NCI-H2107 (cell line): ENCODE measurements around the gene BROX.
A peak's percentile ranks its signal among the peaks of the same experiment; 100 is the strongest.
"Not testable (repeated sequence)": the region's sequence is repeated elsewhere in the genome, so short reads cannot be mapped to it uniquely, and the experiment has no call there.

Experiments
- DNase-seq: peaks from one replicate; lab custom pipeline; 2025; lab: John Stamatoyannopoulos, UW

BROX gene, protein sequence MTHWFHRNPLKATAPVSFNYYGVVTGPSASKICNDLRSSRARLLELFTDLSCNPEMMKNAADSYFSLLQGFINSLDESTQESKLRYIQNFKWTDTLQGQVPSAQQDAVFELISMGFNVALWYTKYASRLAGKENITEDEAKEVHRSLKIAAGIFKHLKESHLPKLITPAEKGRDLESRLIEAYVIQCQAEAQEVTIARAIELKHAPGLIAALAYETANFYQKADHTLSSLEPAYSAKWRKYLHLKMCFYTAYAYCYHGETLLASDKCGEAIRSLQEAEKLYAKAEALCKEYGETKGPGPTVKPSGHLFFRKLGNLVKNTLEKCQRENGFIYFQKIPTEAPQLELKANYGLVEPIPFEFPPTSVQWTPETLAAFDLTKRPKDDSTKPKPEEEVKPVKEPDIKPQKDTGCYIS

DNA sequence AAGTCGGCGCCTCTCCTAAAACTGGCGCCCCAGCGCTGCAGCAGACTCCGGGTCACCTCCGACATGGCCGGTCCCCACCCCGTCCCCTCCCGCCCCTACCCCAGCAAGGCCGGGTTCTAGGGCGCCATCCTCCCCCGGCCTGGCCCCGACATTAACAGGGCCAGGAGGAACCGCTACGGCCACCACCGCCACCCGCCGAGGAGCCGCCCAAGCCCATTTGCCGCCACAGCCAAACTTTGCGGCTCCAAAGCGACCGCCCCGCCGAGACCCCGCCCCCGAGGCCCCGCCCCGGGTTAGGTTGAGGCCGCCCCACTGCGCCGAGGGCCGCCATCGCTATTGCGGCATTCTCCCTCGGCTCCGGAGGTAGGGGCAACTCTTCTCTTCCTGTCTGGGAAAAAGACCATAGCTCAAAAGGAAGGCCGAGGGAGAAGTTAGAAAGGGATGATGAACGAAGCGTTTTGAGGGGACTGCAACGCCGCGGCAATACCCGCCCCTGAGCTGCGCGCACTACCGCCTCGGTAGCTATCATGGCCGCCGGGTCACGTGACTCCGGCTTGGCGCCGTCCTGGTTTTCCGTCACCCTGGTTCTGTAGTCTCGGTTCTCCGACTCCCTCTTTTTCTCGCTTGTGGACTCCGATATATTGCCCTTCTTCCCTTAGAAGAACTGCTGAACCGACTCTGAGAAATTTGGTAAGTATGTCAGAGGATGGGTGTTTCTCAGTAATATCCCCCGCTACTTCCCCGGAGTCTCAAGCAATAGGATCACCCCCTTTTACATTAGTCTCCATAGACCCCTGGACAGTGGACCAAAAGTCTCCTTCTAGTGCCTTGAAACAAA lies at the start of gene BROX, which contains the start of gene AIDA:
Gene BROX (plus strand): TSS at position 312 of the 838 bp plus-strand sequence. CDS start 3,136 bp downstream, outside the sequence.
Gene AIDA (minus strand): TSS at position 239 of the 838 bp plus-strand sequence. CDS start 174 bp downstream, at position 65.
- peak; percentile 86 for DNase-seq

DNA sequence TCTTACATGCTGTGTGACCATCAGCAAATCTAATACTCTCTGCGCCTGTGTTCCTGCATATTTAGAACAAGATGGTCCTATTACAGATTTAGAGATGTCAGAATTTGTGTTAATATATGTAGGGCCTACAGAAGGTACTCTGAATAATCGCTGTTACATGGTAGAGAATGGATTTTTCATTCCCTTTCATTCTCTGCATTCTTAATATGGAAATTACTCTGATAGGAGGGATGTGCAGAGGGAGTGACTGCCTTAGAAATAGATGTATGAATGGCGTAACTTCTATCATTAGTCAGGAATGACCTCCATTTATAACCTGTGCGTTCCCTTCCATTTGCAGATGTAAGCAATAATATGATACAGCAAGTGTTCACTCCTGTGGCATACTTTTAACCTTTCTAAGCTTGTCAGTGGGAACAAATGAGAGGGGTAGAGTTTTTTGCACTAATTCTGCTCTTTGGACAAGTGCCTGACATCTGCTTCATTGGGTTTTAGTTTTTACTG lies 48.9 kb upstream of the BROX start:
- no peak for DNase-seq

DNA sequence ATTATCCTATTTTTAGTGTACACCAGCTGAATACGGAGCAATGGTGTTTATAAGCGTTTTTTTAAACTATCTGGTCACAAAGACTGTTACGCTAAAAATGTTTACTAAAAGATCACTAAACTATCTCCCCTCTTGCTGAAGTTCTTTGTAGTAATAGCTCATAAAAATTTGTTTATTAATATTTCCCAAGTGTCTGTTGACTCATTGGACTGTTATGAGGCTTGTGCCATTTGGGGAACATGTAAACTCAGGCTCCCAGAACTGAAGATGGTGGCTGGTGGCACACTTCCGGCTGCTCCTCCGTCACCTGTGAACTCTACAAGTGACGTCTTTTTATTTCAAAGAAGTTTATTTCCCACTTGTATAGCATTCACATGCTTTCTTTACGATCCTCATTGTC lies 46.4 kb upstream of the BROX start:
- DNase-seq: no peak

DNA sequence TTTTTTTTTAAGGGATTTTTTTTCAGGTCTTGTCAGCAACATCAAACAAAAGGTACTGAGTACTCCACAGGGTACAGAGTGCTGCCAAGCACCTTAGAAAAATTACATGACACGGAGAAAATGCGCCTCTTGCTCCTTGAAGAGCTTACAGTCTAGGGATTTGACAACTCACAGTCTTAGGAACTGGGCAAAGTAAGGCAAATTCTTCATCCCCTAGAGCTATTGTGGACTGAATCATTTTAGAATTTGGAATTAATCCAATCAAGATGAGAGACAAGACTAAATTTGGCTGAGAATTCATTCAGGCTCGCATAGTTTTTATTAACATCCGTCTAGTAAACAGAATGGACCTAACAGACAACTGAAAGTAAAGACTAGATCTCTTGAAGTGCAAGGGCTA lies 44.2 kb upstream of the BROX start:
- not testable (repeated sequence) for DNase-seq

DNA sequence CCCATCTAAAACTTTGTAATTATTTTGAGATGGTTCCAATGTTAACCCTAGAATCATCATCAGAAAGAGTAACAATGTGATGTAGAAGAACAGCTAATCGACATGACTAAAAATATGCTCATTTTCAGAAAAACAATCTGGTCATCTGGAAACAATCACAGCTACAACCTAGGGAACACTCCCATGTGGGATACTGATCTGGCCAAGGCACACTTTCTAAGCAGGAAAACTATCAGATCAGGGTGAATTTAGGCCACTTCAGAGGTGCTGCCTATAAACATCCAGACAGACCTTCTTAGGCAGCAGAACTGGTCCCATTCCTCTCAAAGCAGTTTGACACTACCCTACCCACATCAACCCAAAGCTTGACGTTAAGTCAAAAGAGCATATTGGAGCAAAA lies 43.3 kb upstream of the BROX start:
- not testable (repeated sequence) for DNase-seq

DNA sequence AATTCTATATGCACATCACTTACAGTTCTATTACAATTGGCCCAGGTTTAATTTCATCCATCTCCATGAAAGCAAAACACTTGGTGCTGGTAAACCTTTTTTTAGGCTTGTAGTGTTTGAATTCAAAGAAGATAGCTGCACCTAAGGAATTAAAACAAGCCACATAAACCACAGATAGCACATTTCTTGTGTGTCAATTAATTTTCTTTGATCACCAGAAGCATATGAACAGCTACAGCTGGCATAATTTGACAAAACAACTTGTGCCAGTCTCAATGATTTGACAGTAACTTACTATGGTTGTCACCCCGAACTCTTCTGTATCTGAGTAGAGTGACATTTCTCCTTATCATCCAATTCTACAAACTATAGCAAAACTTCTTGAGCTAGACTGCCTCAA lies 42.3 kb upstream of the BROX start:
- DNase-seq: no peak

DNA sequence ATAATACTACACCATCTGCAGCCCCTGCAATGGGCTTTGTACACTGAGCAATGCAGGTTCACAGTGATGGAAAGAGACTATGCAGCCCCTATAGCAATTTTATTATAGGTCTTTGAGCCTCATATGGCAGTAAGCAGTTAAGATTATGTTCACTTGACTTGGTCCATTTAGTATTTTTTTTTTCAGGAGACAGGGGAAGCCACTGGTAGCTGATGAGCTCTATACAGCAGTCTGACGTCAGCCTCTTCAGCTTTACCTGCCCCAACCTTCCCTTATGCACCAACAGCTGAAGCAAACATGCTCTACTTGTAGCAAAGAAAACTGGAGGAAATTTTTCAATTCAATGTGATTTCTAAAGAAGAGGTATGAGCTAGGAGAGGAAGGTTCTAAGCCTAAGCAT lies 32.3 kb upstream of the BROX start:
- DNase-seq: no peak

DNA sequence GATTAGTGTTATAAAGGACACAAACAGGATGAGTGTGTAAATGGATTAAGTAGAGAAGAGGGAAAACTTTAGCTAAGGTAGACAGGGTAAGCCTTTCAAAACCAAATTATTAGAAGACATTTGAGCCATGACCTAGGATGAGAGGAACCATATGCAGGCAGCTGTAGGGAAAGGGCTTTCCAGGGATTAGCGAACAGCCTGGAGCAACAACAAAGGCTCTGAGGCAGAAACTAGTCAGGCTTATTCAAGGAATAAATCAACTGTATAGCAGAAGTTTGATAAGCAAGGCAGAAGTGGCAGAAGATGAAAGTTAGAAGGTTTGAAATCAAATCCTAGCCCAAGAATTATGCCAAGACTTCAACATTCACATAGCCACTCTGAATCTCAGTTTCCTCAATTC lies 21.3 kb upstream of the BROX start:
- no peak for DNase-seq

DNA sequence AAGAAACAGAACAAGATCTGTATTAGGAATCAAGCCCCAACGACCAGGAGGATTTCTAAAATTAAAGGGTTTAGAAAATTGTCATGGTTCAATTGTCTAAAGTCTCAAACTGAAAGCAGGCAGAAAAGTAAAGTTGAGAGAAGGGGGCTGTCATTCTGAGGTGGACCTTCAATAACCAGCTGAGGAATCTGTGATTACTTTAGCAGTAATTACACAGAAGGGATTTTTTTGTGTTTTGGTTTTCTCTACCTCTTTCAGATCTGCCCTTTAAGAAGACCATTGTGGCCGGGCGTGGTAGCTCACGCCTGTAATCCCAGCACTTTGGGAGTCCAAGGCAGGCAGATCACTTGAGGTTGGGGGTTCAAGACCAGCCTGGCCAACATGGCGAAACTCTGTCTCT lies 17.4 kb upstream of the BROX start:
- DNase-seq: no peak

DNA sequence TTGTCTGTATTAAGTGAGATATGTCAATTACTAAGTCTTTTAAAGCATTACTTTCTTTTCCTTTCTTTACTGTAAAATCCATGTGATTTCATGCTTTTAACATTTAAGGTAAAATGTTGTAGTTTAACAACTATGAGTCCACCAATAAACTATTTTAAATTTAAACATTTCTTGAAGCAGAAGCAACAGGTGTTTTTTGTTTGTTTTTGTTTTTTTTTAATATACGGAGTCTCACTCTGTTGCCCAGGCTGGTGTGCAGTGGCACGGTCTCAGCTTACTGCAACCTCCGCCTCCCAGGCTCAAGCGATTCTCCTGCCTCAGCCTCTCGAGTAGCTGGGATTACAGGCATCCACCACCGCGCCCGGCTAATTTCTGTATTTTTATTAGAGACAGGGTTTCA lies 15.6 kb upstream of the BROX start:
- DNase-seq: no peak

DNA sequence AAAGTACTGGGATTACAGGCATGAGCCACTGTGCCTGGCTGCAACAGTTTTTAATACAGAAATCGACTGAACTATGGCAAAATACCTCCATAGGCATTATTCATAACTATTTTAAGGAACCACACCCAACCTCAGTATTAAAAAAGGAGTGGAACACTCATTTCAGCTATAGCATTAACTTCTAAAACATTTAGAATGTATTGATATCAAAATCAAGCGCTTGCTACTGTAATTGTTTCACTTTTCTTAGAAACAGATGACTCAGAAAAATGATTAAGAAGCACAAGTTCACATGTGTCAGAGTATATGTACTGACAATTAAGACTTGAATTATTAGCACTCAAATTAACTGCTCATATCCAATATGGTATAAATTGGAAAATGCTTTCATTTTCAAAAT lies 15.2 kb upstream of the BROX start:
- DNase-seq: no peak

DNA sequence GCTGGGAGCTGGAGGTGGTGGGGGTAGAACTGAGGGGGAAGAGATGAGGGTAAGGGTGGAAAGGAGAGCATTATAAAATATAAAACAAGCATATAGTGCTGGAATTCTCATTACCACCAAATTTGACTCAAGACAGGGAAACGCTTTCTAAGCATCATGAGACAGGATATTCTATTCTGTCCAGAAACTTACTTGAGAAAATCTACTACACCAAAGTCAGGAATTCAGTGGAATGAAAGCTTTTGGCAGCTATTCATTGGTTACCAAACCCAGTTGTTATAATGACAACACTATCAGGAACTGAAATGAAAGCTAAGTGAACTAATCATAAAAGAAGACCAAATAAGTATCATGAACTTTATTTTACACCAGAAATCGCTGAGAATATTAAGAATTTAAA lies 14.5 kb upstream of the BROX start:
- no peak for DNase-seq

DNA sequence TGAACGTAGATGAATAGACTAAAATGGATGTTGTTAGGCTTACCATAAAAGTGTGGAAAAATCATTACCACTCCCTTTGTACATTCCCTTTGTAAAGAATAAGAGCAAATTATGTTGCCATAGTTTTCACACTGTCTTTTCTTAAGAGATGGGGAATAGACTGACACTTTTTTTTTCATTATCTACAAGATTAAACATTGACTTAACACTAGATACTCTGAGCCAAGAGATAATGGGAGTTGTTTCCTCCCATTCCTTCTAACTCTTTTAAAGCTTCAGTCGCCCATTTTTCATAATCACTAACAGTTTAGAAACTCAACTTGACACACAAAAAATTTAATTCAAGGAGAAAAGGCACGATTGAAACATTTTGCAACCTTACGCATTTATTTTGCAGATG lies 10.2 kb upstream of the BROX start:
- no peak for DNase-seq

DNA sequence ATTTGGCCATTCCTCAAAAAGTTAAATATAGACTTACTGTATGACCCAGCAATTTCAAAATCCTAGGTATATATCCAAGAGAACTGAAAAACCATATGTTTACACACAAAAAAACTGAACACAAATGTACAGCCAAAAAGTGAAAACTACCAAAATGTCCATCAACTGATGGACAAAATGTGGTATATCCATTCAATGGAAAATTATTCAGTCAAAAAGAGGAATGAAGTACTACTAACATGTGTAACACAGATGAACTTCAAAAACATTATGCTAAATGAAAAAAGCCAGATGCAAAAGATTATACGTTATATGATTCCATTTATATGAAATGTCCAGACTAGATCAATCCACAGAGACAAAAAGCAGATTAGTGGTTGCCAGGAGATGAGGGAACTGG lies 8.1 kb upstream of the BROX start:
- no peak for DNase-seq

DNA sequence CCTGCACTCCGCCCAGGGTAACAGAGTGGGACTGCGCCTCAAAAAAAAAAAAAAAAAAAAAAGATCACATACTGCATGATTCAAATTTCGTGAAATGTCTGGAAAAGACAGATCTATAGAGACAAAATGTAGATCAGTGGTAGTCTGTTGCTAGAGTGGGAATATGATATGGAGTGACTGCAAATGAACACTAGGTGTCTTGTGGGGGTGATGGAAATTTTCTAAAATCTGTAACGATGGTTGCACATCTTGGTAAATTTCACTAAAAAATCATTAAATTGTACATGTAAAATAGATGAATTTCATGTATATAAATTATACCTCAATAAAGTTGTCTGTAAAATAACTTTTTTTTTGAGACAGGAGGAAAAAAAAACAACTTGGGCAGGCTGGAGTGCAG lies 5.5 kb upstream of the BROX start:
- no peak for DNase-seq

DNA sequence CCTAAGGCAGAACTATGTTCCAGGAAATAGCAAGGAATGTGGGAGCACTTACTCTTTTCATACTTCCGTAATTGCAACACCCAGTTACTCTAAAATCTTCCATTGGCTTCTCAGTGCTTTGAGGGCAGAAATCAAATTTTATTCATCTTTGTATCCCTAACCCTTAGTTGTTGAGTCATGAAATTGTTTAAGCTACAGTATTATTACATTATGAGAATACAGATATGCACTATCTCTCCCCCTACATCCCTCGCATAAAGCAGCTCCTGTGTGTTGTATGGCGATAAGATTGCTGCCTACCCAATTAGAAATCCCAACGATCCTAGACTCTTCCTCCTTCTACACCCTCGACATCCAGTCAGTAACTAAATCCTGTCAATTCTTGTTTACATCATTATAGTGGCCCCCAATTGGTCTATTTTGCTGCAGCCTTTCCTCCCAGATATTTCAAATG lies 2.6 kb upstream of the BROX start:
- no peak for DNase-seq

DNA sequence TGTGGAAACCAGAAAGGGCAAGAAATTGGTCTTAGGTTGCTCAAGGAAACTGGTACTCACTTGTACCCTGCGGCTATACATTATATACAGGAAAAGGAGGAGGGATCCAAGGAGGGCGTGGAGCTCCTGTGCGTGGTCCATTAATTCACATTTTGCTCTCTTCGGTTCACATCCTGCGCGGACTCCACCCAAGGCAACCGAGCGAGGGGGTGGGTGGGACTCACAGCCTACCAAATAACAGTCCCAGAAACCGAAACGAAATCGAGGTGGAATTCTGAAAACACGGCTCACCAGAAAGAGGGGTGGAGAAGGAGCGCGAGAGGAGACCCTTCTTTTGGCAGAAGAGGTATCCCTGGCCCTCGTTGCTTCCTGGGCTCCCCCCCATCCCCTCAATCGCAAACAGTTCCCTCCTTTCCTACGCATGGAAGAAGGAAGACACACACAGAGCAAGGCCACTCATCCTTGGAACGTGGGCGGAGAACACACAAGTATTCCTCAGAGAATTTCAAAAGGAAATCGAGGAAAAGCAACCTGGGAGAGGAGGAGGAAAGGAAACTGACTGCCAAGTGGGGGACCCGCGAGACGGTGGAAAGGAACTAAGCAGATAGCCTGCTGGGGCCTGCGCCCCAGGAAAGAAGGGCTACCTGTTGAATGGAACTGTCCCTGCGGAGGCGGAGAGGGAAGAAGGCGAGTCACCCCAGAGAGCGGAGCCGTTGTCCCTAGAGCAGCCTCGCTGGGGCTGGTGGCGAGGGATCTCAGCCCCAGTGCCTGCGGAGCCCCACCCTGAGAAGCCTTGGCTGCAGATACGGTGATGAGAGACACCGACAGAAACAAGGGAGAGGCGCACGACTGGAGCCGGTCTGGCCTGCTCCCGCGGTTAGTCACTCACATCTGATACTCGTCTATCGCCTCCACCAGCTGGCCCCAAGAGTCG lies 778 bp upstream of the BROX start:
- DNase-seq: peak; percentile 27

DNA sequence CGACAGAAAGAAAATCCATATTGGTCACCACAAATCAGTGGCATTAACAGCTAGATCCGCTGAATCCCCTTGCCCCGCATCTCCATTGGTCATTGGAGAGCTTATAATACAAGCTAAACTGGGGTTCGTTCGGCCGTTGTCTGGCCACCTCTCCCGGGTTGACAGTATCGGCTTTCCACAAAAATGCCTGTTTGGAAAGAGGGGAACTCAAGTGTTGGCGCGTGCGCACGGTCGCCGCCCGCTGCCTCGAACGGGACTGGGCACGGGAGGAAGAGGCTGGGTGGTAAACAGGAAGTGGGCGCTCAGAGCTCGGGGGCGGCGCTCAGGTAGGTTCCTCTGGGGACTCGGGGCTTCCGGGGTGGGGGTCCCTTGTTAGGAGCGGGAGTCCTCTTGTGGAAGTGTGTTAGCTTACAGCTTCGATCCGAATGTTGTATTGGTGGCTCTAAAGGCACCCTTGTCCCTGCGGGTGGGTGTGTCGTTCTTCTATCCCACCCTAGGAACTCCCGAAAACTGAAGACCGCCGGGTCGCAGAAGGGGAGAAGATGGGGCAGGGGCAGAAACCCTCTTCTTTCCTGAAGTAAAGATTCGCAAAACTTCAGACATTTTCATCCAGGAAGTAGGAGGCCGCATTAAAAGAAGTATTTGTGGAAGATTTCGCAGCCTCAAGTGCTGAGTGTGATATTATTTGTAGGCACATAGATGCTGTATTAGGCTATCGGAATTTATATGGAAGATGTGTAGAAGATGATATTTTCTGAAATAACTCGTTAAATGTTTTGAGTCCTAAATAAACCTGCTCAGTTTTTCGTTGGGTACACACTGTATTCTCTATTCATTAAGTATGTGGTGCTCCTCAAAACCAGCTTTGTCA lies 962 bp downstream of the BROX start:
- DNase-seq: peak; percentile 96

DNA sequence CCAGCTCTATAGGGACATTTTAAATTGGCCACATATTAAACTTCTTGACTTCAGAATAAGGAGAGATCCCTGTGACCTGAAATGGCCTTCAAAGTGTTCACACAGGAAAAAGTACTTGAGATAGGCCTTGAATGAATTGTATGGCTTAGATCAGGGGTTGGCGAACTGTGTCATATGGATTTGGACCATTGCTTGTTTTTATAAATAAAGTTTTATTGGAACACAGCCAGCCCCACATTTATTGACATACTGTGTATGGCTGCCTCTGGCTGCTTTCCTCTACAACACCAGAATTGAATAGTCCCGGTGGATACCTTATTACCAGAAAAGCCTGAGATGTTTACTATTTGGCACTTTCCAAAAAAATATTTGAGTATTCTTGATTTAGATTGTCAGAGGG lies 4.0 kb downstream of the BROX start:
- no peak for DNase-seq

DNA sequence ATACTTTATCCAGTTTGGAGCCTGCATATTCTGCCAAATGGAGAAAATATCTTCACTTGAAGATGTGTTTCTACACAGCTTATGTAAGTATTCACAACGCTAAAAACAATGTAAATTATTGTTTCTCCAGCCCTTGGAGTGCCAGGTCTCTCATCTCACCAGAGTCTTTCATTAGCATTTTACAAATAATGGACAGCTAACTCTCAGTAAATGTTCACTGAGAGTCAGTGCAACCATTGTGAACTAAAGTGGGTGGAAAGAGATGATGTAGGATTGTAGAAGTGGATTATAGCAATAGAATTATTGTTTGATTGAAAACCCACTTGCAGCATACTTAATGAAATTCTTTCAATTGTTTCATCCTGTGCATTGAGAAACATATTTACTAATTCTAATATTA lies 16.4 kb downstream of the BROX start:
- DNase-seq: no peak

DNA sequence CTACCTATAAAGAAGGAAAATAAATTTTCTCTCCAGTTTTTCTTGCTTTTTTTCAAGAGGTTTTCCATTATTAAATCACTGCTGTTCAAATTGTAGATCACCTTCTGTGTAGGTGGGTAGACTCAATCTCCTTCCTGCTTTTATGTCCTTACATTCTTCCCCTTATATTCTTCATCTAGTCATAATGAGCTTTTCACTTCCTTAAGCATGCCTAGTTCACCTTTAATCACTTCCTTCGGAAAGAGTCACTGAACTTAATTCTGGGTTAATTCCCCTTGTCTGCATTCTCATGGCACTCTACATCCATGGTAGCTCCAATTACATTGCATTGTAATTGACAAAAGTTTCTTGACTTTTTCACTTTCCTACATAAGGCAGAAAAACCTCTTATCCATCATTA lies 18.5 kb downstream of the BROX start:
- DNase-seq: no peak
